Muscle of leg (tissue), 11 donors: ENCODE data around the gene IGF1R. TPM values are rescaled to one million over a fixed set of nuclear protein-coding genes. Genes with fewer than 3 reads are reported as not detected.

Experiments used
- DNase-seq: peaks from one replicate; pipeline ENCODE4 v3.0.0; 2013
- H3K27ac ChIP-seq: one replicate; pipeline ENCODE4 v1.5.1; 2013; ENCODE audit warnings: mild to moderate bottlenecking, low read length, control low read depth
- H3K27me3 ChIP-seq: one replicate; pipeline ENCODE4 v1.6.1; 2013; ENCODE audit warnings: low read length; ENCODE audit not compliant: control insufficient read depth, insufficient read depth
- H3K36me3 ChIP-seq: one replicate; pipeline ENCODE4 v1.6.1; 2013; ENCODE audit warnings: low read length; ENCODE audit not compliant: control insufficient read depth, insufficient read depth
- H3K4me1 ChIP-seq: one replicate; pipeline ENCODE4 v1.6.1; 2013; ENCODE audit warnings: low read length; ENCODE audit not compliant: control insufficient read depth, insufficient read depth
- H3K4me3 ChIP-seq: one replicate; pipeline ENCODE4 v1.5.1; 2013; ENCODE audit warnings: low read length, control low read depth
- H3K9me3 ChIP-seq: replicated peaks from 2 replicates; pipeline ENCODE4 v1.6.1; 2013; ENCODE audit warnings: low read depth, low read length; ENCODE audit not compliant: control insufficient read depth
- WGBS: methylation state at CpG from one replicate; pipeline ENCODE4 v1.1.5; 2013; ENCODE audit warnings: missing lambda C conversion rate; ENCODE audit not compliant: insufficient coverage; 5-methylcytosine and 5-hydroxymethylcytosine counted together
- polyA plus RNA-seq, 8 donors: library from polyadenylated mRNA; unstranded; fragments of 120-200 nt; gene quantifications; one replicate each; pipeline versions ENCODE4 v1.2.1 to v1.2.3, GENCODE V29; 2013; ENCODE audit warnings: inconsistent platforms in 1 of 8, low replicate concordance in 1 of 8; ENCODE audit not compliant: insufficient read length in 8 of 8, insufficient read depth in 1 of 8
- total RNA-seq: library from RNA; stranded (reverse); fragments of 120-200 nt; gene quantifications from one replicate; pipeline ENCODE4 v1.2.4, GENCODE V29; 2013

IGF1R gene
- total and polyA plus RNA-seq, 9 donors = 13.0 to 19.7 (median 18.3) TPM

DNA sequence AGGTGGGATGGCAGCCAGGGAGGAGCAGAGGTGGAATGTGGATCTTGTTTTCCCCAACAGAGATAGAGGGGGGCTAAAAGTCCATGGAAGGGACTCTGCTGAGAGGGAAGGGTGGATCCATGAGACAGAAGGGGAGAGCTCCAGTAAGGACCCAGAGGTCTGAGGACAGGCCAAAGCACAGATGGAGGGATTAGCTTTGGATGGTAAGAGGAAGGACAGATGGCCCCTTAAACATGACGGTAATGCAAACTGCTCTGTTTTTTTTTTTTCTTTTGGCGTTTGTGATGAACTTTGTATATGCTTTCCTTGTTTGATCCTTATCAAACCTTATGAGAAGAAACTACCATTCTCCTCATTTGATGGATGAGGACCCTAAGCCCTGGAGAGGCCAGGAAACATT, 96.2 kb downstream of the IGF1R start:
- Histone ChIP-seq H3K4me1 (peaks cover 7% of the 10 kb centered on the region), H3K27ac (no peak overlapping the region), H3K36me3 (no peaks in the 10 kb centered on the region), H3K9me3 (no peaks in the 10 kb centered on the region), H3K27me3 (no peaks in the 10 kb centered on the region), H3K4me3 (no peak overlapping the region)
- DNase-seq = no peak
- WGBS = no CpG with 5 or more reads among the region's 2 CpGs

DNA sequence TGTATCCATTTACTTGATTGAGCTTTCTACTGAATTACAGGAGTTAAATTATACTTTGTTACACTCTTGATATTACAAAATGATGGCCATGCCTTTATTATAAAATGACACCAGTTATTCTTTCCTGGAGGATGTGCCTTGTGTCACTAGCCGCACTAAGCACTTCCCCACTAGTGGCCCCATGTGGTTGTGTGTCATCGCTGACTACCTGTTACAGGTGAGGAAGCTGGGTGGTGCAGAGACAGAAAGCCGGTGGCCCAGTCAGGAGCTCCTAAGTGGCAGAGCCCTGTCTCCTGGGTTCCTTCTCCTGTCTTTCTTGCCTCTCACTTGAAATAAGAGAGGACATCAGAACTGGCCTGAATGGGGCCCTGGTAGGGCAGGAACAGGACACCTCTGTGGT, 96.8 kb downstream of the IGF1R start:
- no peaks in the 10 kb centered on the region for H3K27me3 ChIP-seq
- H3K4me3 ChIP-seq = no peak overlapping the region
- no peaks in the 10 kb centered on the region for H3K36me3 ChIP-seq
- no peak for DNase-seq
- no CpG with 5 or more reads among the region's 3 CpGs for WGBS
- H3K9me3 ChIP-seq = no peaks in the 10 kb centered on the region
- peaks cover 7% of the 10 kb centered on the region for H3K4me1 ChIP-seq
- no peak overlapping the region for H3K27ac ChIP-seq

DNA sequence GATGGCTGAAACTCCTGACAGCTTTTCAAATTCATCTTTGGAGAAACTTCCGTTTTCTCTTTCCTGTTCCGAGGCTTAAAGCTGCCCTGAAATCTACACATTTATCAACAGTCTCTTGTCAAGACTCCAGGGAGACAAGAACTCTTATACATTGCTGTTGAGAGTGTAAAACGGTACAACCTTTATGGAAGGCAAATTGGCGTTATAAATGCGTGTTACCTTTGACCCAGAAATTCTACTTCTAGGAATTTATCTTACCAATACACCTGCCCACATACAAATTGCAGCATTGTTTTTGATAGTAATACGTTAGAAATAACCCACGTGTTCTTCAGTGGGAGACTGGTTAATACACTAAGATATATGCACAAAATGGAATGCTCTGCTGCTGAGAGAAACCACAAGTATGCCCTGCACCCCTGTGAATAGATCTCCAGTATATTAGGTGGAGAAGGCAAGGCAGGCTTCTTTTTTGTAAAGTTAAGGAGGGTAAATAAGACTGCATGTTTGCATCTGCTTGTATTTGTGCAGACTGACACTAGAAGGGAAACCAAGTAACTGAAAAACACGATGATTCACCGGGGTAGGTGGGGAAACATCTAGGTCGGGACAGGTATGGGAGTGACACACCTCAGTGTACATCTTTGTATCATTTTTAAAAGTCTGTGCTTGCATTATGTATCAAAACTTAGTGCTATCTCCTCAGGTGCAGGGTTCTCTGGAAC, 97.5 kb downstream of the IGF1R start:
- WGBS = no CpG with 5 or more reads among the region's 10 CpGs
- H3K4me3 ChIP-seq = no peak overlapping the region
- H3K9me3 ChIP-seq = no peaks in the 10 kb centered on the region
- no peaks in the 10 kb centered on the region for H3K27me3 ChIP-seq
- DNase-seq = no peak
- no peaks in the 10 kb centered on the region for H3K36me3 ChIP-seq
- H3K4me1 ChIP-seq = peaks cover 7% of the 10 kb centered on the region
- H3K27ac ChIP-seq = no peak overlapping the region

DNA sequence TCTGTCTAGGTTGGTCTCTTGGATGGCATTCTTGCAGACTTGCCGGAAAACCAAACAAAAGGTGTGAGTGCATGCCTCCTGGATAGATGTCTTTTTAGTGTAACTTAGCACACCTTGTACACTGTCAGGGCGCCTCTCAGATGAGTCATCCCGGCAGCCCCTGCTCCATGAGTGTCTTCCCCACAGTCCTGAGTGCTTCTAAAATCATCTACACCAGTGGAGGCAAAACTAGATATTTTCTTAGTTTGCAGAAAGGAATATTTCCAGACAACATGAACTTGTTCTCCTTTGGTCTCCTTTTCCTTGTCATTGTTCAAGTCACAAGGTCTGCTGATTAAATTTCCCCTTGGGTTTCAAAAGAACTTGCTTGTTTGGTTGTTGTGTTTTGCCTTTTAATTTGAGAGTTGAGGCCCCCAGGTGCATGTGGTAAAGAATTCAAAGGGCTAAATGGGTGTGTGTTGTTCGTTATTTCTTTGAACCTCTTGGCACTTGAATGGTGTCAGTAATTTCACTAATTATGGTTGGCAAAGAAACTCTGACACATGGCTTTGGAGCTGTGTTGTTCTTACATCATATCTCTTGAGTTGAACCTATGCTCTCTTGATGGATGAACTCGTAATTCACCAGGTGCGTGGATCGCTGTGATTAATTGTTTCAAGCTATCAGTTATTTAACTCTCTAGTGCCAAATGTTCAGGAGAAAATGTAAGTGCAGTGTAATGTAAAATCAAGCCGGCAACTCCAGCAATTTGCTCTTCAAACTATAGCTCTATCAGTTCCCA, 98.2 kb downstream of the IGF1R start:
- peaks cover 7% of the 10 kb centered on the region for H3K4me1 ChIP-seq
- 60% methylated on average over 1 of the region's 8 CpGs for WGBS

DNA sequence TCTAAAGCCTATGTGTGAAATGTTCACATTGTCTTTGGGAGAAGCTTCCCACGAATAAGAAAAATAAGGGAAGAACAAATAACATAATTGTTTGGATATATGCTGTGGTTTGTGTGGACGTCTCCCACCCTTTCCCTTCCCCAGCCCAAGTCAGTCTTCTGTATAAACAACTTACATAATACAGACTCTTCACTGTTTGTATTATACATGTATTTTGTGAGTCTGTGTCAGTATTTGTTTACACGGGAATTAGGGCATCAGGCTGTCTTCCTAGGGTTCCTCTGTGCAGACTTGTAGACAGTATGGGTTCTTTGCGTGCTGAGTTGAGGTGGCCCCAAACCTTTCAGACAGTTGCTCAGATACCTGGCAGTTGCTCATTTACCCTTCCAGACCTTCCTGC, 103.4 kb downstream of the IGF1R start:
- no peaks in the 10 kb centered on the region for H3K27me3 ChIP-seq
- peaks cover 5% of the 10 kb centered on the region for H3K4me1 ChIP-seq
- DNase-seq = no peak
- H3K4me3 ChIP-seq = no peak overlapping the region
- H3K36me3 ChIP-seq = no peaks in the 10 kb centered on the region
- no peaks in the 10 kb centered on the region for H3K9me3 ChIP-seq
- no peak overlapping the region for H3K27ac ChIP-seq
- 100% methylated on average over 1 of the region's 4 CpGs for WGBS

More for the DNA sequence above, 98.2 kb downstream of the IGF1R start:
- Histone ChIP-seq H3K27ac (no peak overlapping the region), H3K36me3 (no peaks in the 10 kb centered on the region), H3K27me3 (no peaks in the 10 kb centered on the region), H3K4me3 (no peak overlapping the region), H3K9me3 (no peaks in the 10 kb centered on the region)
- no peak for DNase-seq

DNA sequence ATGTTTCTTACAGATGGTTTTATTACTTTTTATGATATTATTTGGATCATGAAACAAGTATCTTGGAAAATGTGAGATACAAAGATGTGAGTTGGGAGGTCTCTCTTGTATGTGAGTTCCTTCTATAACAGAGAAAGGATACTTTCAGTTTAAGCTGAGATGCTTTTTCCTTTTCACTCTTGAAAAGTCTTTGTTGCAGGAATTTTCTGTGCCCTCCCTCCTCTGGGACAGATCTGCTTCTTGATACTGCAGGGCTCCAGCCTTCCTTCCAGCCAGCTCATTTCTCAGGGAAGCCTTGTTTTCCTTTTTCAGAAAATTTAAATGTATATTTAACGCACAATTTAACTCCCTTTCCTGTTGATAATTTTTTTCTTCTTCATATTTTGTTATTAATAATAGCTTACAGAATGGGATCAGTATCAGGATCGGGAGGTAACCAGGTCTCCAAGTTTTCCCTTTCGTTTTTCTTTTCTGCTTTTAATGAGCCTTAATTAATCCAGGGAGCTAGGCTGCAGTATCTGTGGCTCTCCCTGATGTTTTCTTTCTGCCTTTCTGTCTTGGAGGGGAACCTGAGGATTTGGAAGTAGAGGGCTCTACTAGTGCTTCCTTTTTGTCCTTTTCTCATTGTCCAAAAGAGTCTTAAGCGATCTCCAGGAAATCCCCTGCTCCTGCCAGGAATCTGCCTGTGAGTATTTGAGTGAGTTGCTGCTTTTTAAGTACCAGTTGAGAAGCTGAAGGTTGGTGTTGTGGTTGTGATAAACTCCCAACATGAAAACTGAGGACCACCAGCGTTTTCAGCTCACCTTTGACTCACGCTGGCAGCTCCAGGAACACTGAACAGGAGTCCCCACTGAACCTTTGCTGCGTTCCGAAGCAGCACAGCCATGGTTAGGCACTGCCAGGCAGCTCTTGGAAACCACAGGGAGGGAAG, 105.7 kb downstream of the IGF1R start:
- DNase-seq = peak; percentile 55
- Histone ChIP-seq H3K36me3 (no peaks in the 10 kb centered on the region), H3K27me3 (no peaks in the 10 kb centered on the region), H3K4me1 (peaks cover 12% of the 10 kb centered on the region), H3K27ac (peak overlapping the region; percentile 57), H3K4me3 (peak overlapping the region; percentile 13), H3K9me3 (no peaks in the 10 kb centered on the region)
- WGBS = 56% methylated on average over 3 of the region's 8 CpGs

DNA sequence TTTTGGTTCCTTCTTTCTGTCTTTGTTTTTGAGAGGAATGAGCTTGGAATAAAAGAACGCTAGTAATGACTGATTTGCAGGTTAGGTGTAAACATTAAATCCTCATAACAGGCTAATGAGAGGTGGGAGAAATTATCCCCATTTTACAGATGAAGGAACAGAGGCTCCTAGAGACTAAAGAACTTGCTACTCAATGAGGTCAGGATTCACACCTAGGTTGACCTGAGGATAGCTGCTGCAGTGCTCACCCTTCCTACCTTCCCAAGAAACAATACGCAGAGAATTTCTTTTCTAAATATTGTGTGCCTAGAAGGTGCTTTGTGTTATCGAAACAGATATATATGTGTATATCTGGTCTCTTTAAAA, 106.3 kb downstream of the IGF1R start:
- Histone ChIP-seq H3K4me1 (peaks cover 12% of the 10 kb centered on the region), H3K4me3 (no peak overlapping the region), H3K9me3 (no peaks in the 10 kb centered on the region), H3K27me3 (no peaks in the 10 kb centered on the region), H3K27ac (no peak overlapping the region), H3K36me3 (no peaks in the 10 kb centered on the region)
- DNase-seq = no peak
- WGBS = no CpG with 5 or more reads among the region's 3 CpGs

DNA sequence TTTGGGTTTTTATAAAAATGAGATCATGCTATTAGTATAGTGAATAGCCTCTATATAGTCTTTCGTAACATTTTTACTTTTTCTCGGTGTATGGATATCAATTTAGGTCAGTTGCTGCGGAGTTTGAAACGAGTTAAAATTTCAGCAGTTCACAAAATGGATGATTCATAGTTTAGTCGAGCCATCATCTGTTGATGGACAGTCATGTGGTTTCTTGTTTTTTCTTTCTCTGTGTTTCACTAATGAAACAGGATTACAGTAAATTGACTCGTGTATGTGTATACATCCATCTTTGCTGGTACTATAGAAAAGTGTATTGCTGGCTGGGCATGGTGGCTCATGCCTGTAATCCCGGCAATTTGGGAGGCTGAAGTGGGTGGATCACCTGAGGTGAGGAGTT, 106.8 kb downstream of the IGF1R start:
- DNase-seq = no peak
- WGBS = 83% methylated on average over 2 of the region's 7 CpGs
- Histone ChIP-seq H3K4me1 (peaks cover 12% of the 10 kb centered on the region), H3K27ac (no peak overlapping the region), H3K4me3 (no peak overlapping the region), H3K9me3 (no peaks in the 10 kb centered on the region), H3K36me3 (no peaks in the 10 kb centered on the region), H3K27me3 (no peaks in the 10 kb centered on the region)

DNA sequence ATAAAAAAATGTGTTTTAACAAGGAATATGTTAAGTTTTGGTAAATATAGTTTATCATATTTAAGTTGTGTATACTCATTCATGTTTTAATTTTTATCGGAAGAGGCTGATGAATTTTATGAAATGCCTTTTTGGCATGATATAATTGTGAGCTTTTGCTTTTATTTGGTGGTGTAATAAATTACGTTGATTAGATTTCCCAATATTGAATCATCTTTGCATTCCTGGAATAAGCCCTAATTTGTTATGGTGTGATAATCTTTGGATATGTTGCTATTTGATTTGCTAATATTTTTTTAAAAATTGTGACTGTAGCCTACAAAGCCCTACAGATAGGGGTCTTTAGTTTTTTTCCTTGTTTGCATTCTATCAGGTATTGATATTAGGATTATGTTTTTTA, 107.4 kb downstream of the IGF1R start:
- peaks cover 17% of the 10 kb centered on the region for H3K4me1 ChIP-seq
- H3K36me3 ChIP-seq = no peaks in the 10 kb centered on the region
- no CpG with 5 or more reads among the region's 2 CpGs for WGBS
- H3K27ac ChIP-seq = no peak overlapping the region
- no peak for DNase-seq
- H3K27me3 ChIP-seq = no peaks in the 10 kb centered on the region
- H3K4me3 ChIP-seq = no peak overlapping the region
- no peaks in the 10 kb centered on the region for H3K9me3 ChIP-seq

DNA sequence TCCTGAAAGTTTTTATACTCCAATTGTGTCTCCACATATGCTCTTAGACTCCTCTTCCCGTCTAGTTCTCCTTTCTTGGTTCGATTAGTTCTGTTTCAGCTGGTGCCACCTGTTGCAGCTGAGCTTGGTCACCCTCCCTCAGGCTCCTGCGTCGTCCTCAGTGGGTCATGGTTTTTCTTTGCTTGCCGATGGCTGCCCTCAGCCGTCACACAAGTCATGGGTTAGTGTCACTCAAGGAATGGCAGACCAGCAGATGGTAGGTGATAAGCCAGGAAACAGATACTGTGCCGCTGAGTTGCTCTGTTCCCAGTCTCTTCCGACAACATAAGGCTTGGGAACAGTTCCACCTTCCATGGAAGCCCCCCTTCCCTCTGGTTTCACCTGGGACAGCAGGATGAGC, 109.9 kb downstream of the IGF1R start:
- Histone ChIP-seq H3K9me3 (no peaks in the 10 kb centered on the region), H3K27ac (peak overlapping the region; percentile 68), H3K27me3 (no peaks in the 10 kb centered on the region), H3K36me3 (no peaks in the 10 kb centered on the region), H3K4me1 (peaks cover 18% of the 10 kb centered on the region), H3K4me3 (no peak overlapping the region)
- WGBS = 81% methylated on average over 7 of the region's 8 CpGs
- peak; percentile 51 for DNase-seq
